Kidney (tissue), 14 donors: Measurements from ENCODE around the gene UNC45B. TPM values are rescaled to one million over a fixed set of nuclear protein-coding genes. Genes with fewer than 3 reads are reported as not detected.

Experiments used
- DNase-seq, 5 donors: peaks; one replicate each; pipeline ENCODE4 v3.0.0-alpha.2; 2013 to 2020
- FAIRE-seq: peaks from 2 replicates; lab custom pipeline; 2012; peaks lifted over from hg19 to GRCh38; lab: Jason Lieb, UNC
- H3K27ac ChIP-seq, 2 donors: one replicate each; pipeline ENCODE4 v1.7.0; 2013; ENCODE audit warnings: low read depth in 2 of 2, low read length in 2 of 2, inconsistent platforms in 1 of 2
- H3K27me3 ChIP-seq: one replicate; pipeline ENCODE4 v1.7.1; 2013; ENCODE audit warnings: low read length, inconsistent platforms; ENCODE audit not compliant: control insufficient read depth, insufficient read depth
- H3K36me3 ChIP-seq, 3 donors: one replicate each; pipeline versions ENCODE4 v1.7.0 to v1.7.1; 2013; ENCODE audit warnings: low read length in 3 of 3, control low read depth in 1 of 3, inconsistent platforms in 1 of 3; ENCODE audit not compliant: insufficient read depth in 3 of 3, control insufficient read depth in 2 of 3
- H3K4me1 ChIP-seq, 3 donors: one replicate each; pipeline versions ENCODE4 v1.7.0 to v1.7.1; 2013; ENCODE audit warnings: low read length in 3 of 3, inconsistent platforms in 1 of 3, low read depth in 1 of 3; ENCODE audit not compliant: control insufficient read depth in 2 of 3, insufficient read depth in 2 of 3
- H3K4me3 ChIP-seq, 3 donors: one replicate each; pipeline versions ENCODE4 v1.7.0 to v1.8.1; 2013; ENCODE audit warnings: low read length in 3 of 3, control low read depth in 1 of 3, inconsistent platforms in 1 of 3
- H3K9ac ChIP-seq, 3 donors: one replicate each; pipeline versions ENCODE4 v1.7.0 to v1.7.1; 2013; ENCODE audit warnings: low read length in 3 of 3, control low read depth in 1 of 3, inconsistent platforms in 1 of 3
- H3K9me3 ChIP-seq, 3 donors: one replicate each; pipeline versions ENCODE4 v1.7.0 to v1.7.1; 2013; ENCODE audit warnings: low read length in 3 of 3, control low read depth in 1 of 3, inconsistent platforms in 1 of 3; ENCODE audit not compliant: control insufficient read depth in 2 of 3, insufficient read depth in 1 of 3
- intact Hi-C: fragments of 100-400 bp; cut with DNase I; formaldehyde crosslinking; loops from one replicate; pipeline ENCODE4 v1.11.1; 2022
- polyA plus RNA-seq: library from polyadenylated mRNA; stranded (reverse); fragments of 350-450 nt; fragmentation: Illumina TruSeq; extraction: RNeasy Lipid Tissue Mini Kit (QIAGEN cat#74804); gene quantifications from one replicate; pipeline ENCODE4 v1.2.3, GENCODE V29; 2014; ENCODE audit warnings: low read depth, low replicate concordance; ENCODE audit not compliant: insufficient read depth
- total RNA-seq: library from RNA; stranded (reverse); fragmentation: NEBNext Ultra II Directional; extraction: Animal tissue kit (Norgen Biotek cat#: 25700); gene quantifications from one replicate; pipeline ENCODE4 v1.2.1, GENCODE V29; 2021
- TF ChIP-seq, protein P1 (sequence below): IDR thresholded peaks from 3 replicates; pipeline ENCODE4 v1.5.1; 2012; ENCODE audit warnings: mild to moderate bottlenecking, moderate library complexity, borderline replicate concordance; ENCODE audit not compliant: insufficient read depth; ENCODE audit errors: extremely low read depth
- donor health status: control.
- donor health status: control.
- donor health status: control.
- donor health status: control.
- donor health status: control.
- donor health status: DM: yes; HTN: yes; CAD: no.
- donor health status: Normal renal cell carcinoma (clear cell type).

Gene UNC45B
- total and polyA plus RNA-seq, 2 donors from 2014 or later: 0.38 to 0.54 TPM

DNA sequence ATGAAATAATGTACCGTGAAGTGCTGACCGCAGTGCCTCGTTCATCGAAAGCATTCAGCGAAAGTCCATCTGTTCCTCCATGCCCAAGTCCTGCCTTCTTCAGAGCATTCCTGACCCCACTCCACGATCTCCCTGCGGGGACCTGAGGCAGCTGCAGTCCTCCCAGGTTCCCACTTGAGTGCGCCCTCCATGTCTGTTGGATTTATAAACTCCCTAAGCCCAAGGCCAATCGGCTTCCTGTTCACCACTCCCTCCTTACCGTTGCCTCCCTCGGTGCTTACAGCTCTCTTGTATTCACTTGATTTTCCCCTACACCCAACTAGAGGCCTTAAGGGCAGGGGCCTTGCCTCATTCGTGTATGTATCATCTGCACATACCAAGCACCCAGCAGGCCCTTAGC is 30.8 kb upstream of the UNC45B start:
- no peaks in the 10 kb centered on the region for H3K9me3 ChIP-seq
- no peak overlapping the region for H3K4me3 ChIP-seq
- no peaks in the 10 kb centered on the region for H3K36me3 ChIP-seq
- DNase-seq (no peak), FAIRE-seq (no peak)
- intact Hi-C loops: loop anchor here (10.0 kb wide), 1 partner anchor 122 kb away; no protein-coding TSS in a partner anchor
- no peak overlapping the region for H3K27ac ChIP-seq
- TF ChIP-seq, protein P1, sequence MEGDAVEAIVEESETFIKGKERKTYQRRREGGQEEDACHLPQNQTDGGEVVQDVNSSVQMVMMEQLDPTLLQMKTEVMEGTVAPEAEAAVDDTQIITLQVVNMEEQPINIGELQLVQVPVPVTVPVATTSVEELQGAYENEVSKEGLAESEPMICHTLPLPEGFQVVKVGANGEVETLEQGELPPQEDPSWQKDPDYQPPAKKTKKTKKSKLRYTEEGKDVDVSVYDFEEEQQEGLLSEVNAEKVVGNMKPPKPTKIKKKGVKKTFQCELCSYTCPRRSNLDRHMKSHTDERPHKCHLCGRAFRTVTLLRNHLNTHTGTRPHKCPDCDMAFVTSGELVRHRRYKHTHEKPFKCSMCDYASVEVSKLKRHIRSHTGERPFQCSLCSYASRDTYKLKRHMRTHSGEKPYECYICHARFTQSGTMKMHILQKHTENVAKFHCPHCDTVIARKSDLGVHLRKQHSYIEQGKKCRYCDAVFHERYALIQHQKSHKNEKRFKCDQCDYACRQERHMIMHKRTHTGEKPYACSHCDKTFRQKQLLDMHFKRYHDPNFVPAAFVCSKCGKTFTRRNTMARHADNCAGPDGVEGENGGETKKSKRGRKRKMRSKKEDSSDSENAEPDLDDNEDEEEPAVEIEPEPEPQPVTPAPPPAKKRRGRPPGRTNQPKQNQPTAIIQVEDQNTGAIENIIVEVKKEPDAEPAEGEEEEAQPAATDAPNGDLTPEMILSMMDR: no peak
- H3K27me3 ChIP-seq: no peaks in the 10 kb centered on the region
- H3K4me1 ChIP-seq: peaks cover 0 to 13% (median 0%) of the 10 kb centered on the region in 3 donors
- no peak overlapping the region for H3K9ac ChIP-seq

DNA sequence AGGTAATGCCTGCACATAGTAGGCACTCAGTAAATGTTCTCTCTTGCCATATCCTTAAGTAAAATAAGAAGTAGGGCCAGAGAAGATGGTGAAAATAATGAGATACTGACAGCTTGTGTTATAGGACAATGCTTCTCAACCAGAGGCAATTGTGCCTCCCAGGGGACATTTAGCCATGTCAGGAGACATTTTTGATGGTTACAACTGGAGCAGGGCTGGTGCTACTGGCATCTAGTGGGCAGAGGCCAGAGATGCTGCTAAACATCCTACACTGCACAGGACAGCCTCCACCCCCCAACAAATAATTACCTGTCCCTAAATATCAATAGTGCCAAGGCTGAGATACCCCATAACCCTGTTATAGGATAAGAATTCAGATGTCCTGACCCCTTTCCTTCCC is 29.6 kb upstream of the UNC45B start:
- Histone ChIP-seq H3K36me3 (no peaks in the 10 kb centered on the region), H3K4me3 (no peak overlapping the region), H3K27me3 (no peaks in the 10 kb centered on the region), H3K9ac (no peak overlapping the region), H3K9me3 (no peaks in the 10 kb centered on the region), H3K4me1 (peaks cover 0 to 13% (median 0%) of the 10 kb centered on the region in 3 donors), H3K27ac (no peak overlapping the region)
- DNase-seq (no peak), FAIRE-seq (no peak)
- intact Hi-C loops: loop anchor here (10.0 kb wide), 1 partner anchor 123 kb away; no protein-coding TSS in a partner anchor
- TF ChIP-seq, protein P1: no peak

DNA sequence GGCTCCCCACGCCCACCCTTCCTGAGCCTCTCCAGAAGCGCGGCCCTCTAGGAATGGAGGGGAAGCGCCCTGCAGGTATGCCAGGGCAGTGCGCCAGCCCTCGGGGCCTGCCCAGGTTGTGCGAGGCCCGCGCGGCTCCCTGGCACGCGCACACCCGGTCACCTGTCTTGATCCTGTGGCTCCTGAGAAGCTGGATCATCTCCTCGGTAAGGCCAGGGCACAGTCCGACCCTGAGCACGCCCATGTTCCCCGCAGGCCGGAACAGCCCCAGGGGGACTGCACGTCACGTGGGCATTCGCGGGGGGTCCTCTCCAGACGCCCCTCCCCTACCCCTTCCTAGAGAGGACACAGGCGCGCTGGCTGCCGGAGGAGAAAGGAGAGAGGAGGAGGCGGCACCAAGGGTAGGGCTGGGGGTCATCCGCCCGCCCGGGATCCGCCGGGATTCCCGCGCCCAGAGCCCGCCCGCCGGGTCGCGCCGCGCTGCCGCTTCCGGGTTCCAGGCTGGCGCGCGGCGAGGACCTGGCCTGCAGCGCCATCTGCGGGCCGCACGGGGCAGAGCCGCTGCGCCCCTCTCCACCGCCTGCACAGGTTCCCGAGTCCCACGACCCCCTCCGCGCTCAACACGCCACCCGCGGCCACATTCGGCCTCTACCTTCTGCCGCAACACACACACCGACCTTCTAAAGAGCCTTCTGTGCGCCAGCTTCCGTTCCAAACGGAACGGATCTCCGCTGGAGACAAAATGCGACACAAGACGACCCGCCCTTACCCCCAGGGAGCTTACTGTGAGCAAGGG is 28.0 kb upstream of the UNC45B start, which contains the start of gene RAD51D:
Gene RAD51D, minus strand, starts transcription at position 491 of the 796 bp plus-strand sequence. Its CDS starts 247 bp downstream, at position 244.
- Histone ChIP-seq H3K27ac (peak within 1 kb of the TSS; percentile 53 to 78), H3K36me3 (no peaks in the 10 kb centered on the region), H3K4me1 (peaks cover 0 to 13% (median 0%) of the 10 kb centered on the region in 3 donors), H3K9ac (peak within 1 kb of the TSS; percentile 60 to 93 (median 80)), H3K9me3 (no peaks in the 10 kb centered on the region), H3K4me3 (peak within 1 kb of the TSS; percentile 70 to 83 (median 80)), H3K27me3 (no peaks in the 10 kb centered on the region)
- DNase-seq (peak; percentile 82 to 91 (median 90)), FAIRE-seq (no peak)
- TF ChIP-seq, protein P1: peak; percentile 97
- intact Hi-C loops: loop anchor here (10.0 kb wide), 2 partner anchors 125 to 695 kb away; no protein-coding TSS in a partner anchor
